ENCODE measurements around the gene TRMU.

The TRMU gene

GRCh38 chr22:46371623-46372226, 36.2 kb downstream of the TRMU start:
- DNase-seq = no peak

DNA sequence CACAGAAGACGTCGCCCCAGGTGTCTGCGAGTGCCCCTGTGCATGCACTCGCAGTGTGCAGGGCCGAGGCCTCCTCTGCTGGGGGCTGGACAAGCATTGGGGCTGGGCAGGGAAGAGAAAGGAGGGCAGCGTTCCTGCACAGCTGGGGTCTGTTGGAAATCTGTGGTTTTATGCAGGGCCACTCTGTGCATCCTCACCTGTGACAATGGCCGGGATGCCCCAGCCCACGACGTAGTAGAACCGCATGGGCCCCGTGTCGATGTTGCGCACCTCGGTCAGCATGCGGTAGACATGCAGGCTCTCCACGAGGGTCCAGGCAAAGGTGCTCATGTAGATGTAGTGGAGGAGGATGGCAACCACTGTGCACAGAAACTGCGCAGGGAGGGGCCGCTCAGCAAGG, 37.2 kb downstream of the TRMU start:
- no peak for DNase-seq

GRCh38 chr22:46373159-46373558, 37.6 kb downstream of the TRMU start:
- DNase-seq = no peak

DNA sequence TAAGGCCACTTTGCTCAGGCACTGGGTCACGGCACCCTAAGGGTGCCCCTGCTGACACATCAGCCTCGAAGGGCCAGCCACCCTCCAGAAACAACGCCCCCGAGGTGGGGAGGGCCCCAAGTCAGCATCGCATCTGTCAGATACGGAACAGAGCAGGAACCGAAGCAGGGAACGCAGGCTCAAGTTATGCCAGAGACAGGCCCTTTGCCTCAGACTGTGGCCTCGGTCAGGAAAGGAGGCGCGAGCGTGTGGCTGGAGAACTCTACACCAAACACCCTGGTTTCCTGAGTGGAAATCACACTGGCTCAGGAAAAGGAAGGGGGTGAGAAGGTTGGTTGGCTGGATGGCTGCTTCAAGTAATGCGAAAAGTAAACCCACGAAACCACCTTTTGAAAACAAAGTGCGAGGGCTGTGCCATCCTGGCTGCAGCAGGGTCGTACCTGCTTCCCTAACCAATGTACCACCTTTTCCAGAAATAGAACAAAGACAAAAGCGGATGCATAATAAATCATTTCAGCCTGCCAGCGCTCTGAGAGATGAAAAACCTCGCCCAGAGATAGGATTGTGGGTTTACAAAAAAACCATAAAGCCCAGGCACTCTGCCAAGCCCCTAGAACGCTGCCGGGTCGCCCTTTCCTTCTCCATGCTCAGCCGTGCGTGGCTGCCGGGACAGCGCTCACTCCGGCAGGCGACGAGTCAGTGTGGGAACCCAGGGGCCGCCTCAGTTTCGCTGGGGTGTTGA, 38.6 kb downstream of the TRMU start:
- DNase-seq = no peak

- DNase-seq = no peak
Observed at GRCh38 chr22:46374663-46375474, 39.4 kb downstream of the TRMU start.

DNA sequence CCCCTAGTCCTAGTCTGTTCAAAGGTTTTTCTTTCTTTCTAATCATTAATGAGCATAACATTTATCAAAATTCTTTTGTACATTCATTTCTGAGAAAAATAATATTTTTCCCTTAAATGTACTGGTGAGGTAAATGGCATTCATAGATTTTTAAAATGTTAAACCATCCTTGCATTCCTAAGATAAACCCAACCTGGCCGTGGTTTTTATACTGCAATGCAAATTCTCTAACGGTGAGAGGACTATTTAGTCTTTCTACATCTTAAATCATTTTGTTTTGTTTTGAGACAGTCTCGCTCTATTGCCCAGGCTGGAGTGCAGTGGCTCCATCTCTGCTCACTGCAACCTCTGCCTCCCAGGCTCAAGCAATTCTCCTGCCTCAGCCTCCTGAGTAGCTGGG, 40.6 kb downstream of the TRMU start:
- no peak for DNase-seq

- no peak for DNase-seq
Observed at GRCh38 chr22:46376908-46377524, 41.5 kb downstream of the TRMU start.

GRCh38 chr22:46377525-46378425, 42.3 kb downstream of the TRMU start:
- no peak for DNase-seq

- DNase-seq = no peak
Observed at GRCh38 chr22:46378426-46379065, 43.0 kb downstream of the TRMU start.

- no peak for DNase-seq
Observed at GRCh38 chr22:46379066-46379930, 43.8 kb downstream of the TRMU start.

- no peak for DNase-seq
Observed at GRCh38 chr22:46380069-46380468, 44.6 kb downstream of the TRMU start.

DNA sequence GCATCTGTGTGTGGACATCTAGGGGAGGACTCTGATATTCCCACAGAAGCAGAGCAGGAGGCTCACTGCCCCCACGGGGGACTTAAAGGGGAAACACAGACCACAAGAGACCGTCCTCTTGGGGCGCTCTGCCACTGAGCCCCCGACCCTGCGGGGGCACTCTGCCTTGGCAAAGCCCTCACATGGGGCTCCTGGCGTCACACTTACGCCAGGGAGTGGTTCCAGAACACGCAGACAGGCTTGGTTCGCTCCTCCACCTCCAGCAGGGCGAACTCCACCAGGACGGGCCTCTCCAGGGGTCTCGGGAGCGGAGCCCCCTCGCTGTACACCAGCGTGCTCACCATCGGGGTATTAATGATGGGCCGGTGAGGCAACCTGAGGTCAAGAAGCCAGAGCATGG, 45.1 kb downstream of the TRMU start:
- no peak for DNase-seq

GRCh38 chr22:46381142-46381541, 45.6 kb downstream of the TRMU start:
- no peak for DNase-seq

- no peak for DNase-seq
Observed at GRCh38 chr22:46381731-46382130, 46.2 kb downstream of the TRMU start.

- no peak for DNase-seq
Observed at GRCh38 chr22:46382524-46382923, 47.0 kb downstream of the TRMU start.

DNA sequence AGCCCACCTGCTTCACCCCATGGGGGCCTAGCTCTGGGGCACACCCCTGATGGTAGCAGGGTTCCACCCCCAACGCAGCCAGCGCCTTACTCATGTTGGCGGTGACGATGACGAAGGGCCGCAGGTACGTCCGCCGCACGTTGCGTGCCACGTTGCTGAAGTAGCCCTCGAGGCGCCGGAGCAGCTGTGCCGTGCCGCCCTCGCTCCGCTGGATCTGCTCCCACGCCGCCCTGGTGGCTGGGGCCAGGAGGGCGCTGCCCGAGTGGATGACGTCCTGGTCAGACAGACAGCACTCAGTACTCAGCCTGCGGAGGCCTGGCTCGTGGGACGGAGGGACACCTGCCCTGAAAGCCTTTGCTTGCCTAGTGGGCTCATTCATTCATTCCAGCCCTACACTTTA, 50.8 kb downstream of the TRMU start:
- no peak for DNase-seq

DNA sequence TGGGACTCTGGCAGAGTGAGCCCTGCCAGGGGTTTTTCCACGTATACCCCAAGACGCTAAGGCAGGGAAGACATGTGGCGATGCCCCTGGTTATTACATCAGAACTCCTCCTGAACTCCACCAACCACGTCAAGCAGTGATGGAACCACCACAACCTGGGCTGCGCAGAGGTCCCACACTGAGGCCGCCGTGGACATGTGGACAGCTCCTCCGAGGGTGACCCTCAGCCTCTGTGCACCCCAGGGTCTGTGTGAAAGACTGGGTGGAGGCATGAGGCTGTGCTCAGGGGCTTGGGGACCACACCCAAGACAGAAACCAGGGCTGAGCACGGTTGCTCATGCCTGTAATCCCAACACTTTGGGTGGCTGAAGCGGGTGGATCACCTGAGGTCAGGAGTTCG, 52.2 kb downstream of the TRMU start:
- DNase-seq = no peak

GRCh38 chr22:46388647-46389046, 53.1 kb downstream of the TRMU start:
- DNase-seq = no peak

- no peak for DNase-seq
Observed at GRCh38 chr22:46389081-46389480, 53.6 kb downstream of the TRMU start.

- no peak for DNase-seq
Observed at GRCh38 chr22:46390105-46390651, 54.7 kb downstream of the TRMU start.

Measured in NCI-H2107 (cell line).